Hepatocyte (in vitro differentiated cells): ENCODE data around the gene CRABP1. TPM values are rescaled to one million over a fixed set of nuclear protein-coding genes. Genes with fewer than 3 reads are reported as not detected.

Experiments used
- DNase-seq: peaks from one replicate; pipeline ENCODE4 v3.0.0-alpha.2; 2016; ENCODE audit warnings: low spot score
- H2AFZ ChIP-seq: fragments of 200-600 bp; sonication (generic); 2 replicates; pipeline ENCODE4 v1.6.0; 2016; ENCODE audit warnings: antibody characterized with exemption, mild to moderate bottlenecking
- H3K27ac ChIP-seq: fragments of 200-600 bp; sonication (generic); 2 replicates; pipeline ENCODE4 v1.5.1; 2016; ENCODE audit warnings: mild to moderate bottlenecking
- H3K27me3 ChIP-seq: fragments of 200-600 bp; sonication (generic); 2 replicates; pipeline ENCODE4 v1.6.1; 2016
- H3K36me3 ChIP-seq: fragments of 200-600 bp; sonication (generic); replicated peaks from 2 replicates; pipeline ENCODE4 v1.5.1; 2016; ENCODE audit warnings: low read depth; ENCODE audit not compliant: insufficient read depth
- H3K4me1 ChIP-seq: fragments of 200-600 bp; sonication (generic); 2 replicates; pipeline ENCODE4 v1.5.1; 2016; ENCODE audit warnings: mild to moderate bottlenecking, moderate library complexity; ENCODE audit not compliant: insufficient read depth
- H3K4me2 ChIP-seq: fragments of 200-600 bp; sonication (generic); 2 replicates; pipeline ENCODE4 v1.6.0; 2016
- H3K4me3 ChIP-seq: fragments of 200-600 bp; sonication (generic); 2 replicates; pipeline ENCODE4 v1.5.1; 2016; ENCODE audit warnings: mild to moderate bottlenecking
- H3K79me2 ChIP-seq: fragments of 200-600 bp; sonication (generic); 2 replicates; pipeline ENCODE4 v1.6.0; 2017; ENCODE audit warnings: mild to moderate bottlenecking
- H3K9me2 ChIP-seq: fragments of 200-600 bp; sonication (generic); replicated peaks from 2 replicates; pipeline ENCODE4 v1.6.0; 2017; ENCODE audit warnings: mild to moderate bottlenecking; ENCODE audit not compliant: insufficient read depth
- H3K9me3 ChIP-seq: fragments of 200-600 bp; sonication (generic); 2 replicates; pipeline ENCODE4 v1.5.1; 2016; ENCODE audit warnings: low read depth, mild to moderate bottlenecking
- H4K20me1 ChIP-seq: fragments of 200-600 bp; sonication (generic); 2 replicates; pipeline ENCODE4 v1.6.0; 2016; ENCODE audit warnings: mild to moderate bottlenecking; ENCODE audit not compliant: insufficient read depth, poor library complexity, severe bottlenecking
- CTCF ChIP-seq: fragments of 200-600 bp; sonication (generic); IDR thresholded peaks from 2 replicates; pipeline ENCODE4 v1.5.1; 2016; ENCODE audit warnings: antibody characterized with exemption, mild to moderate bottlenecking; ENCODE audit not compliant: poor library complexity
- EZH2 ChIP-seq: fragments of 200-600 bp; sonication (generic); IDR thresholded peaks from 2 replicates; pipeline ENCODE4 v1.6.1; 2016; ENCODE audit warnings: antibody characterized with exemption, mild to moderate bottlenecking, borderline replicate concordance
- EZH2phosphoT487 ChIP-seq: fragments of 200-600 bp; sonication (generic); IDR thresholded peaks from one replicate; pipeline ENCODE4 v1.6.1; 2018; ENCODE audit warnings: antibody characterized with exemption, mild to moderate bottlenecking, low read depth, moderate library complexity; ENCODE audit not compliant: unreplicated experiment, severe bottlenecking
- WGBS: methylation state at CpG from one replicate; pipeline ENCODE4 v1.1.6; 2016; ENCODE audit warnings: low lambda C conversion rate; ENCODE audit errors: missing lambda C conversion rate; 5-methylcytosine and 5-hydroxymethylcytosine counted together
- polyA plus RNA-seq: library from polyadenylated mRNA; unstranded; fragments of >200 nt; fragmentation: Nextera tagmentation; extraction: Ambion mirVana; gene quantifications from 2 replicates; pipeline ENCODE4 v1.2.1, GENCODE V29; 2016
- total RNA-seq: library from RNA; depleted of rRNA; stranded (reverse); fragments of >200 nt; gene quantifications from 2 replicates; pipeline ENCODE4 v1.2.3, GENCODE V29; 2014

CRABP1 gene
- total and polyA plus RNA-seq, 2 experiments from 2014 or later = 140 to 179 TPM

GRCh38 chr15:78360958-78361718 lies 21.0 kb downstream of the CRABP1 start:
- DNase-seq = no peak
- WGBS = 76% methylated on average over 8 of the region's 8 CpGs

GRCh38 chr15:78361771-78362506 lies 21.8 kb downstream of the CRABP1 start:
- no peaks in the 10 kb centered on the region for H3K79me2 ChIP-seq
- 94% methylated on average over 6 of the region's 6 CpGs for WGBS
- no peaks in the 10 kb centered on the region for H3K9me3 ChIP-seq
- no peaks in the 10 kb centered on the region for H3K36me3 ChIP-seq
- no peaks in the 10 kb centered on the region for H3K9me2 ChIP-seq
- H3K27ac ChIP-seq = no peak overlapping the region
- no peak overlapping the region for H3K4me3 ChIP-seq
- no peaks in the 10 kb centered on the region for H4K20me1 ChIP-seq
- H3K4me2 ChIP-seq = no peak overlapping the region
- H2AFZ ChIP-seq = no peak overlapping the region
- H3K4me1 ChIP-seq = peaks cover 16% of the 10 kb centered on the region
- no peak for DNase-seq
- no peak for TF ChIP-seq CTCF
- no peak for TF ChIP-seq EZH2phosphoT487
- TF ChIP-seq EZH2 = no peak
- no peaks in the 10 kb centered on the region for H3K27me3 ChIP-seq

More at GRCh38 chr15:78360958-78361718, 21.0 kb downstream of the CRABP1 start:
- no peaks in the 10 kb centered on the region for H3K27me3 ChIP-seq
- H3K79me2 ChIP-seq = no peaks in the 10 kb centered on the region
- H4K20me1 ChIP-seq = no peaks in the 10 kb centered on the region
- no peak overlapping the region for H3K4me2 ChIP-seq
- H3K4me1 ChIP-seq = peaks cover 16% of the 10 kb centered on the region
- no peak overlapping the region for H2AFZ ChIP-seq
- TF ChIP-seq EZH2phosphoT487 (no peak), EZH2 (no peak), CTCF (no peak)
- H3K27ac ChIP-seq = no peak overlapping the region
- H3K9me2 ChIP-seq = no peaks in the 10 kb centered on the region
- no peak overlapping the region for H3K4me3 ChIP-seq
- no peaks in the 10 kb centered on the region for H3K9me3 ChIP-seq
- H3K36me3 ChIP-seq = no peaks in the 10 kb centered on the region

GRCh38 chr15:78362716-78363380 lies 22.7 kb downstream of the CRABP1 start:
- H3K4me2 ChIP-seq = no peak overlapping the region
- peak overlapping the region; percentile 44 for H3K27ac ChIP-seq
- no peaks in the 10 kb centered on the region for H3K27me3 ChIP-seq
- peaks cover 16% of the 10 kb centered on the region for H3K4me1 ChIP-seq
- no peaks in the 10 kb centered on the region for H3K79me2 ChIP-seq
- H3K4me3 ChIP-seq = no peak overlapping the region
- 76% methylated on average over 8 of the region's 8 CpGs for WGBS
- H2AFZ ChIP-seq = no peak overlapping the region
- H4K20me1 ChIP-seq = no peaks in the 10 kb centered on the region
- no peaks in the 10 kb centered on the region for H3K36me3 ChIP-seq
- DNase-seq = no peak
- TF ChIP-seq CTCF (no peak), EZH2phosphoT487 (no peak), EZH2 (no peak)
- H3K9me2 ChIP-seq = no peaks in the 10 kb centered on the region
- H3K9me3 ChIP-seq = no peaks in the 10 kb centered on the region
